HEK293 (cell line): ENCODE data around the gene PRCP.

Experiments used
- GLIS2 ChIP-seq: fragments of 450-650 bp; formaldehyde crosslinking; IDR thresholded peaks from 2 replicates; pipeline ENCODE4 v1.5.1; 2016; ENCODE audit warnings: missing biosample characterization, missing genetic modification characterization
- HOXC10 ChIP-seq: sonication (generic); formaldehyde crosslinking; IDR thresholded peaks from 2 replicates; pipeline ENCODE4 v1.8.1; 2023; ENCODE audit warnings: mild to moderate bottlenecking, missing genetic modification reagents
- ZBTB21 ChIP-seq: fragments of 450-650 bp; formaldehyde crosslinking; IDR thresholded peaks from 2 replicates; pipeline ENCODE4 v1.5.1; 2017; ENCODE audit warnings: missing biosample characterization, missing genetic modification characterization
- ZBTB7A ChIP-seq: fragments of 450-650 bp; formaldehyde crosslinking; IDR thresholded peaks from 2 replicates; pipeline ENCODE4 v1.5.1; 2016; ENCODE audit warnings: low read depth, missing biosample characterization, missing genetic modification characterization
- ZNF510 ChIP-seq: fragments of 450-650 bp; formaldehyde crosslinking; IDR thresholded peaks from 2 replicates; pipeline ENCODE4 v1.5.1; 2018; ENCODE audit warnings: mild to moderate bottlenecking, missing genetic modification characterization, missing biosample characterization; ENCODE audit not compliant: insufficient replicate concordance
- ZNF549 ChIP-seq: fragments of 450-650 bp; IDR thresholded peaks from 2 replicates; pipeline ENCODE4 v1.5.1; 2018; ENCODE audit warnings: missing biosample characterization, missing genetic modification characterization, mild to moderate bottlenecking, inconsistent platforms, moderate library complexity
- TF ChIP-seq, protein P1 (sequence below): fragments of 450-650 bp; formaldehyde crosslinking; IDR thresholded peaks from 2 replicates; pipeline ENCODE4 v1.5.1; 2016; ENCODE audit warnings: missing biosample characterization, missing genetic modification characterization
- TF ChIP-seq, protein P2 (sequence below): fragments of 450-650 bp; formaldehyde crosslinking; IDR thresholded peaks from 2 replicates; pipeline ENCODE4 v1.5.1; 2016; ENCODE audit warnings: missing biosample characterization, missing genetic modification characterization

DNA sequence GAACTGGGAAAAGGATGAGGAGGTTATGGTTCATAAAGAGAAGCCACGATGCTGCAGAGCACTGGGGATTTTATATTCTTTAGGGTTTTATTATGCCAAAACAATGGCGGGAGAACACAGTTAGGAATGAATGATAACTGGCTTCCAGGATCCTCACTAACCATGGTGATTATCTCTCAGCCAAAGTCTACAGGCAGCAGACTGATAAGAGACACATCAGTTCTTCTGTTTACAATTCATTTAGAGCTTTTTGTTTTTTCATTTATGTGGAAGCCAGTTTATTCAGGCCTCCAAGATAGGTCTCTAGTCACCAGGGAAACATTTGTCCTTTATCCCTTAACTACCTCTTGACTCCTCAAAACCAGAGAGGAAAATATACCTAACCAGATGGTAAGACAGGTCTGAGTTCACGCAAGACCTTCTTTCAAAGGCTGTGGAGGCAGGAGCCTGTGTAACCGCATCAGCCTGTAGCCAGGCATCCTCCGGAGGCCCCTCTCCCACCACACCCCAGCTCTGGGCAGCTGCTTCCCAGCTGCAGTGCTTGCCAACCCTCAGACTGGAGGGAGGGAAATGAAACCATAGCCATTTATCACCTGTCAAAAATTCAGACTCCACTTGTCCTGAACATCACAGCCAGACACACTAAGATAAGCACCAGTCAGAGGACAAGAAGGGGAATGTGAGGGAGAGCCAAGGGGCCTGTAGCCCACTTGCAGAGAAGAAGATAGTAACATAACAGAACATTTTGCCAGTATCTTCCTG lies 109.3 kb downstream of the PRCP start:
- TF ChIP-seq ZBTB21 (tag by site-specific recombination) (no peak), GLIS2 (tag by site-specific recombination) (no peak), ZBTB7A (tag by site-specific recombination) (no peak), HOXC10 (CRISPR knock-in tag) (no peak), ZNF549 (tag by site-specific recombination) (no peak), ZNF510 (tag by site-specific recombination) (no peak)
- TF ChIP-seq, protein P1, sequence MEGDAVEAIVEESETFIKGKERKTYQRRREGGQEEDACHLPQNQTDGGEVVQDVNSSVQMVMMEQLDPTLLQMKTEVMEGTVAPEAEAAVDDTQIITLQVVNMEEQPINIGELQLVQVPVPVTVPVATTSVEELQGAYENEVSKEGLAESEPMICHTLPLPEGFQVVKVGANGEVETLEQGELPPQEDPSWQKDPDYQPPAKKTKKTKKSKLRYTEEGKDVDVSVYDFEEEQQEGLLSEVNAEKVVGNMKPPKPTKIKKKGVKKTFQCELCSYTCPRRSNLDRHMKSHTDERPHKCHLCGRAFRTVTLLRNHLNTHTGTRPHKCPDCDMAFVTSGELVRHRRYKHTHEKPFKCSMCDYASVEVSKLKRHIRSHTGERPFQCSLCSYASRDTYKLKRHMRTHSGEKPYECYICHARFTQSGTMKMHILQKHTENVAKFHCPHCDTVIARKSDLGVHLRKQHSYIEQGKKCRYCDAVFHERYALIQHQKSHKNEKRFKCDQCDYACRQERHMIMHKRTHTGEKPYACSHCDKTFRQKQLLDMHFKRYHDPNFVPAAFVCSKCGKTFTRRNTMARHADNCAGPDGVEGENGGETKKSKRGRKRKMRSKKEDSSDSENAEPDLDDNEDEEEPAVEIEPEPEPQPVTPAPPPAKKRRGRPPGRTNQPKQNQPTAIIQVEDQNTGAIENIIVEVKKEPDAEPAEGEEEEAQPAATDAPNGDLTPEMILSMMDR (tag by site-specific recombination): no peak
- TF ChIP-seq, protein P2, sequence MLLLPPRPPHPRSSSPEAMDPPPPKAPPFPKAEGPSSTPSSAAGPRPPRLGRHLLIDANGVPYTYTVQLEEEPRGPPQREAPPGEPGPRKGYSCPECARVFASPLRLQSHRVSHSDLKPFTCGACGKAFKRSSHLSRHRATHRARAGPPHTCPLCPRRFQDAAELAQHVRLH: no peak
